Stomach (tissue), 9 donors: Measurements from ENCODE around the gene LRP1. TPM values are rescaled to one million over a fixed set of nuclear protein-coding genes. Genes with fewer than 3 reads are reported as not detected.

ENCODE experiments used
- DNase-seq, 2 donors: peaks; one replicate each; pipeline versions ENCODE4 v3.0.0 to v3.0.0-alpha.2; 2013 to 2019
- H3K27ac ChIP-seq, 5 donors: fragments of 200-600 bp in 4 of 5; sonication (generic) in 4 of 5; one replicate each; pipeline ENCODE4 v1.5.1; 2013 to 2019; ENCODE audit warnings: mild to moderate bottlenecking in 1 of 5, moderate library complexity in 1 of 5
- H3K27me3 ChIP-seq, 3 donors: fragments of 200-600 bp; sonication (generic); one replicate each; pipeline ENCODE4 v1.5.1; 2017 to 2019; ENCODE audit warnings: mixed run types in 1 of 3
- H3K36me3 ChIP-seq, 4 donors: fragments of 200-600 bp; sonication (generic); 1 replicate in 3 of 4; 2 replicates in 1 of 4; pipeline ENCODE4 v1.5.1; 2016 to 2019
- H3K4me1 ChIP-seq, 4 donors: fragments of 200-600 bp; sonication (generic); one replicate each; pipeline ENCODE4 v1.5.1; 2016 to 2019
- H3K4me3 ChIP-seq, 4 donors: fragments of 200-600 bp; sonication (generic) in 3 of 4; one replicate each; pipeline ENCODE4 v1.5.1; 2016 to 2019; ENCODE audit warnings: mild to moderate bottlenecking in 1 of 4
- H3K9me3 ChIP-seq, 4 donors: fragments of 200-600 bp; sonication (generic); one replicate each; pipeline ENCODE4 v1.5.1; 2016 to 2019
- EP300 ChIP-seq: sonication (generic); formaldehyde crosslinking; IDR thresholded peaks from one replicate; pipeline ENCODE4 v1.6.1; 2017; ENCODE audit warnings: antibody characterized with exemption
- POLR2A ChIP-seq, 4 donors: fragments of 450-650 bp; IDR thresholded peaks; one replicate each; pipeline ENCODE4 v1.6.1; 2016; ENCODE audit warnings: antibody characterized with exemption in 4 of 4, control low read depth in 2 of 4, mild to moderate bottlenecking in 1 of 4, moderate library complexity in 1 of 4
- POLR2AphosphoS5 ChIP-seq, 3 donors: sonication (generic); formaldehyde crosslinking; IDR thresholded peaks; one replicate each; pipeline ENCODE4 v1.6.1; 2016; ENCODE audit warnings: antibody characterized with exemption in 3 of 3
- WGBS, 5 donors: extraction: QIAGEN DNeasy Blood & Tissue Kit in 3 of 5; methylation state at CpG; one replicate each; pipeline versions ENCODE4 v1.1.5 to v1.1.7; 2013 to 2018; 5-methylcytosine and 5-hydroxymethylcytosine counted together
- intact Hi-C: fragments of 100-400 bp; cut with DNase I; formaldehyde crosslinking; loops from one replicate; pipeline ENCODE4 v1.15.1; 2023; ENCODE audit warnings: low total_unique reads
- polyA plus RNA-seq, 3 donors: library from polyadenylated mRNA; stranded (reverse); fragments of 200-250 nt; gene quantifications; one replicate each; pipeline ENCODE4 v1.2.3, GENCODE V29; 2013
- total RNA-seq, 5 donors: library from RNA; depleted of rRNA; stranded (reverse); fragments of >200 nt; gene quantifications; one replicate each; pipeline versions ENCODE4 v1.1.0 to v1.2.3, GENCODE V29; 2014 to 2016
- TF ChIP-seq, protein P1 (sequence below), 7 experiments: fragments of 450-650 bp in 4 of 7; fragments of 200-600 bp in 3 of 7; sonication (generic) in 3 of 7; IDR thresholded peaks; one replicate each; pipeline ENCODE4 v1.5.1; 2016 to 2019; ENCODE audit warnings: antibody characterized with exemption in 7 of 7, control low read depth in 2 of 7, mild to moderate bottlenecking in 1 of 7
- donor health status: healthy with polysubstance abuse.
- donor health status: Bipolar disorder and iron deficiency.
- donor health status: healthy.

The LRP1 gene
- total and polyA plus RNA-seq, 8 donors = 13.5 to 510 (median 100) TPM

- whole genome bisulfite sequencing, 5 donors = 36 to 50% (median 43%) methylated on average over 23 to 24 of the region's 24 CpGs
- intact Hi-C loops = no loop called here
- DNase-seq = peak; percentile 55 to 91
- Histone ChIP-seq H3K36me3 (peaks cover 58 to 75% (median 71%) of the 10 kb centered on the region in 4 donors), H3K9me3 (no peaks in the 10 kb centered on the region), H3K27me3 (no peaks in the 10 kb centered on the region), H3K27ac (peak overlapping the region; percentile 39 to 99 (median 80)), H3K4me1 (peaks cover 45 to 85% (median 59%) of the 10 kb centered on the region in 4 donors), H3K4me3 (peak overlapping the region in 2 of 4 donors; percentile 6 to 10)
- TF ChIP-seq EP300 (no peak), POLR2AphosphoS5 (IDR thresholded peaks at IDR 0.05) (peak in 1 of 3 donors; percentile 27), POLR2A (IDR thresholded peaks at IDR 0.05) (no peak)
- TF ChIP-seq, protein P1, sequence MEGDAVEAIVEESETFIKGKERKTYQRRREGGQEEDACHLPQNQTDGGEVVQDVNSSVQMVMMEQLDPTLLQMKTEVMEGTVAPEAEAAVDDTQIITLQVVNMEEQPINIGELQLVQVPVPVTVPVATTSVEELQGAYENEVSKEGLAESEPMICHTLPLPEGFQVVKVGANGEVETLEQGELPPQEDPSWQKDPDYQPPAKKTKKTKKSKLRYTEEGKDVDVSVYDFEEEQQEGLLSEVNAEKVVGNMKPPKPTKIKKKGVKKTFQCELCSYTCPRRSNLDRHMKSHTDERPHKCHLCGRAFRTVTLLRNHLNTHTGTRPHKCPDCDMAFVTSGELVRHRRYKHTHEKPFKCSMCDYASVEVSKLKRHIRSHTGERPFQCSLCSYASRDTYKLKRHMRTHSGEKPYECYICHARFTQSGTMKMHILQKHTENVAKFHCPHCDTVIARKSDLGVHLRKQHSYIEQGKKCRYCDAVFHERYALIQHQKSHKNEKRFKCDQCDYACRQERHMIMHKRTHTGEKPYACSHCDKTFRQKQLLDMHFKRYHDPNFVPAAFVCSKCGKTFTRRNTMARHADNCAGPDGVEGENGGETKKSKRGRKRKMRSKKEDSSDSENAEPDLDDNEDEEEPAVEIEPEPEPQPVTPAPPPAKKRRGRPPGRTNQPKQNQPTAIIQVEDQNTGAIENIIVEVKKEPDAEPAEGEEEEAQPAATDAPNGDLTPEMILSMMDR (IDR thresholded peaks at IDR 0.05) = peak in 4 of 7 experiments; percentile 26 to 55 (median 36)
These were observed 34.7 kb upstream of the LRP1 start for GRCh38 chr12:57093415-57094207.

DNA sequence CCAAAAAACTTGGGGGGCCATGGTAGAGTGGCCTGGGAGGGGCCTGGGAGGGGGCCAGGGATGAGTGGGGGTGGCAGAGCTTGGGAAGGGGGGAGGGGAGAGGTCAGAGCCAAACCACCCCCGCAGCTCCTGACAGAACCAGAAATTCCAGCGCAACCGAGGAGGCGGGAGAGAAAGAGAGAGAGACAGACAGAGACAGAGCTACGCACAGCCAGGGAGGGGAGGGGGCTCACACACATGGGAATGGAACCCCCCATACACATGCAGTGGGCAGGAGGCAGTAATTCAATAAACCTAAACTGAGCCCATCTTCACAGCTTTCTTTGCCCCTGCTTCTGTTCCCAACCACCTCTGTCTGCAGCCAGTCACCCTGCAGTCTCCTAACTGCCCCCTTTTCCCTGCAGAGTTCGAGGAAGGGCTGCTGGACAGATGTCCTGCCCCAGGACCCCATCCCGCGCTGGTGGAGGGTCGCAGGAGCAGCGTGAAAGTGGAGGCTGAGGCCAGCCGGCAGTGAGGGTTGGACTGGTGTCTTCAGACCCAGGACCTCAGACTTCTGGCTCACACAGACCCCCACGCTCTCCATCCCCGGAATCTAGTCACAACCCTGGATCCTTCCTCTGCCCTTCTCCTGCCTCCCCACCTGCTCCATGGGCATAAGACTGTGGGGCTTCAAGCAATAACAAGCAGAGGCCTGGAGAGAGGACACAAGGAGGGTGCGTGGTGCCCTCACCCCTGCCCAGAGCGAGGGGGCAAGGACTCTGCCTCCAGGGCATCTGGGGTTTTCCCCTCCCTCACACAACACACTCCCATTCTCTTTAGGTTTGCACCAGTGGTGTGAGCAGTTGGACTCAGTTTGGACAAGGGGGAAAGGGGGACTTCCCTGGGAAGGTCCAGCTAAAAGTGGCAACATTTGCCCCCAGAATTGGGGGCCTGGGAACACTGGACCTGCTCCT, 33.8 kb upstream of the LRP1 start:
- Histone ChIP-seq H3K4me1 (peaks cover 45 to 88% (median 56%) of the 10 kb centered on the region in 4 donors), H3K36me3 (peaks cover 66 to 84% (median 80%) of the 10 kb centered on the region in 4 donors), H3K4me3 (no peak overlapping the region), H3K27me3 (no peaks in the 10 kb centered on the region), H3K27ac (peak overlapping the region; percentile 57 to 99 (median 80)), H3K9me3 (no peaks in the 10 kb centered on the region)
- TF ChIP-seq, protein P1 (IDR thresholded peaks at IDR 0.05) = no peak
- TF ChIP-seq EP300 (no peak), POLR2A (IDR thresholded peaks at IDR 0.05) (no peak), POLR2AphosphoS5 (IDR thresholded peaks at IDR 0.05) (no peak)
- 45 to 59% (median 58%) methylated on average over 14 to 15 of the region's 15 CpGs for WGBS, 5 donors
- intact Hi-C loops = no loop called here
- peak in 1 of 2 donors; percentile 3 for DNase-seq

DNA sequence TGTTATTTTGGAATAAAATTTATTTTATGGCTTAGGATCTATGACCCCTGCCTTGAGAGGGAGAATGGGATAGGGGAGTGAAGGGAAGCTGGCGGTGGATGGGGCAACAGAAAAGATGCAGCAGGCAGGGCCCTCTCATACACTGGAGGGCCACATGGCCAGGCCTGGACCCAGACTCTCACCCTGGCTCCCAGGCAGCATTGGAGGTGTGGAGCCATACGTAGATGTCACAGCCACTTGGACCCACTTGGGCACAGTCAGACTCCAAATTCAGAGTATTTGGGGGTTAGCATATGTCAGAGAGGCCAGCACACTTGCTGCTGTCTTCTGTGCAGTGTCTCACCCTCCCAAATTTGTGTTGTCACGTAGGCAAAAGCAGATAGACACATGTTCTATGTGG, 32.8 kb upstream of the LRP1 start:
- Histone ChIP-seq H3K27ac (peak overlapping the region in 2 of 5 donors; percentile 98 to 99), H3K36me3 (peaks cover 73 to 92% (median 89%) of the 10 kb centered on the region in 4 donors), H3K4me3 (no peak overlapping the region), H3K9me3 (no peaks in the 10 kb centered on the region), H3K27me3 (no peaks in the 10 kb centered on the region), H3K4me1 (peaks cover 39 to 79% (median 48%) of the 10 kb centered on the region in 4 donors)
- no peak for DNase-seq
- whole genome bisulfite sequencing, 5 donors = 81 to 88% (median 83%) methylated on average over 3 of the region's 3 CpGs
- no peak for TF ChIP-seq POLR2A (IDR thresholded peaks at IDR 0.05)
- intact Hi-C loops = no loop called here

GRCh38 chr12:57096099-57096572, 32.1 kb upstream of the LRP1 start:
- peaks cover 73 to 93% (median 88%) of the 10 kb centered on the region in 4 donors for H3K36me3 ChIP-seq
- no peaks in the 10 kb centered on the region for H3K27me3 ChIP-seq
- H3K4me1 ChIP-seq = peaks cover 32 to 76% (median 43%) of the 10 kb centered on the region in 4 donors
- H3K27ac ChIP-seq = peak overlapping the region in 3 of 5 donors; percentile 16 to 99 (median 98)
- DNase-seq = peak in 1 of 2 donors; percentile 80
- intact Hi-C loops = no loop called here
- H3K4me3 ChIP-seq = no peak overlapping the region
- TF ChIP-seq, protein P1 (IDR thresholded peaks at IDR 0.05) = no peak
- TF ChIP-seq EP300 (no peak), POLR2AphosphoS5 (IDR thresholded peaks at IDR 0.05) (peak in 1 of 3 donors; percentile 20)
- WGBS, 5 donors = 48 to 68% (median 59%) methylated on average over 4 to 6 of the region's 6 CpGs
- no peaks in the 10 kb centered on the region for H3K9me3 ChIP-seq
